DOHH2 (cell line): ENCODE data around the gene RBX1.

Experiments used
- EZH2phosphoT487 ChIP-seq: fragments of 200-600 bp; sonication (generic); IDR thresholded peaks from 2 replicates; pipeline ENCODE4 v1.6.1; 2017; ENCODE audit warnings: borderline replicate concordance, mild to moderate bottlenecking, antibody characterized with exemption, low read length, moderate library complexity, mixed read lengths
- TF ChIP-seq, protein P1 (sequence below): fragments of 200-600 bp; sonication (generic); IDR thresholded peaks from one replicate; pipeline ENCODE4 v1.5.1; 2014; ENCODE audit warnings: antibody characterized with exemption, mild to moderate bottlenecking, low read depth, low read length; ENCODE audit not compliant: poor library complexity, severe bottlenecking

- TF ChIP-seq, protein P1, sequence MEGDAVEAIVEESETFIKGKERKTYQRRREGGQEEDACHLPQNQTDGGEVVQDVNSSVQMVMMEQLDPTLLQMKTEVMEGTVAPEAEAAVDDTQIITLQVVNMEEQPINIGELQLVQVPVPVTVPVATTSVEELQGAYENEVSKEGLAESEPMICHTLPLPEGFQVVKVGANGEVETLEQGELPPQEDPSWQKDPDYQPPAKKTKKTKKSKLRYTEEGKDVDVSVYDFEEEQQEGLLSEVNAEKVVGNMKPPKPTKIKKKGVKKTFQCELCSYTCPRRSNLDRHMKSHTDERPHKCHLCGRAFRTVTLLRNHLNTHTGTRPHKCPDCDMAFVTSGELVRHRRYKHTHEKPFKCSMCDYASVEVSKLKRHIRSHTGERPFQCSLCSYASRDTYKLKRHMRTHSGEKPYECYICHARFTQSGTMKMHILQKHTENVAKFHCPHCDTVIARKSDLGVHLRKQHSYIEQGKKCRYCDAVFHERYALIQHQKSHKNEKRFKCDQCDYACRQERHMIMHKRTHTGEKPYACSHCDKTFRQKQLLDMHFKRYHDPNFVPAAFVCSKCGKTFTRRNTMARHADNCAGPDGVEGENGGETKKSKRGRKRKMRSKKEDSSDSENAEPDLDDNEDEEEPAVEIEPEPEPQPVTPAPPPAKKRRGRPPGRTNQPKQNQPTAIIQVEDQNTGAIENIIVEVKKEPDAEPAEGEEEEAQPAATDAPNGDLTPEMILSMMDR: no peak
- no peak for TF ChIP-seq EZH2phosphoT487
These were observed 63.8 kb downstream of the RBX1 start for GRCh38 chr22:41015003-41015402.
